IPS-15b (cell line): ENCODE data around the gene DOCK7.
"Not testable (repeated sequence)": the region's sequence is repeated elsewhere in the genome, so short reads cannot be mapped to it uniquely, and the experiment has no call there.

Experiments used
- H3K27me3 ChIP-seq: one replicate; pipeline ENCODE4 v1.6.1; 2013; ENCODE audit warnings: low read length; ENCODE audit not compliant: control insufficient read depth, insufficient read depth
- H3K36me3 ChIP-seq: one replicate; pipeline ENCODE4 v1.6.1; 2013; ENCODE audit warnings: low read length; ENCODE audit not compliant: control insufficient read depth, insufficient read depth
- H3K4me1 ChIP-seq: one replicate; pipeline ENCODE4 v1.6.1; 2013; ENCODE audit warnings: mild to moderate bottlenecking, low read length; ENCODE audit not compliant: control insufficient read depth, insufficient read depth
- H3K4me3 ChIP-seq: one replicate; pipeline ENCODE4 v1.5.1; 2013; ENCODE audit warnings: low read depth, low read length
- H3K9ac ChIP-seq: one replicate; pipeline ENCODE4 v1.6.1; 2013; ENCODE audit warnings: low read depth, mild to moderate bottlenecking, low read length
- H3K9me3 ChIP-seq: one replicate; pipeline ENCODE4 v1.6.1; 2013; ENCODE audit warnings: mild to moderate bottlenecking, low read length; ENCODE audit not compliant: control insufficient read depth, insufficient read depth

The DOCK7 gene

DNA sequence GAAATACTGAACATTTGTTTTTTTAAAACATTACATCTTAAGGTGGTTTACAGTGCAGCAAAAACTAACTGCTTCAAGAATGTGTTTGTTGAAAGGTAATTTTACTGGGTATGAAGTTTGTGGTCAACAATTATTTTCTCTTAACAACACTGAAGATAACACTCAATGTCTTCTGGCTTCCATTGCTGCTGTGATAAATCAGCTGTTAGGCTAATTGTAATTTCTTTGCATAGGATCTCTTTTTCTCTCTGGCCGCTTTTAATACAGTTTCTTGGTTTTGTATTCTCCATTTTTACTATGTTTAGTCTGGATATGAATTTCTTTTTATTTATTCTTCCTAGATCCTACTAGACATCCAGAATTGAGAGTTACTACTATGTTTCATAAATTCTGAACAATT is 44.9 kb downstream of the DOCK7 start:
- H3K27me3 ChIP-seq: no peaks in the 10 kb centered on the region
- H3K36me3 ChIP-seq: peaks cover 6% of the 10 kb centered on the region
- H3K9ac ChIP-seq: no peak overlapping the region
- H3K4me3 ChIP-seq: no peak overlapping the region
- no peaks in the 10 kb centered on the region for H3K4me1 ChIP-seq
- H3K9me3 ChIP-seq: no peaks in the 10 kb centered on the region

DNA sequence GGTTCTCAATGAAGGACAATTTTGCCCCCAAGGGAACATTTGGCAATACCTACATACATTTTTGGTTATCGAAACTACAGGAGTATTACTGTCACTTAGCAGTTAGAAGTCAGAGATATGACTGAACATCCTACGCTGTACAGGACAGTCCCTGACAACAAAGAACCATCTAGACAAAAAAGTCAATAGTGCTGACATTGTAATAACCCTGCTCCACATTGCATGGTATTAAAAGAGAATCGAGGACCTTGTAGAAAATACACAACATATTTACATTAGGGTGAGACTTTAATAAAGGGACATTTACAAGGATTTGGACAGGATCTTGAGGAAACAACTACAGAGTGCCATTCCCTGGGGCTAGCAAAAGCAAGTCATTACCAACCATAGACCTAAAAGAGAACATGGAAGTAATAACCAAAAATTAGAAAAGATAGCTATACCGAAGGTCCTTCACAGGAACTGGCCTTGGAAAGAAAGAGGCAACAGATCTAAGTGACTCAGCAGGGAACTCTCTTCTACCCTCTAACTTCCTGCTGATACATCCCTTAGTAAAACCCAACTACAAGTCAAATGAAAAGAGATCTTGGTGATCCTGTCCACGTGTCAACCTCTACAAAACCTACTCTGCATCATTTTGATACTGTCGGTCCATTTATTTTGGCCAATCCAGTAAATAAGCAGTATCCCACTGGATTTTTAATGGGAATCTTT is 50.6 kb downstream of the DOCK7 start:
- H3K9me3 ChIP-seq: no peaks in the 10 kb centered on the region
- H3K36me3 ChIP-seq: peaks cover 6% of the 10 kb centered on the region
- H3K9ac ChIP-seq: no peak overlapping the region
- H3K27me3 ChIP-seq: no peaks in the 10 kb centered on the region
- H3K4me3 ChIP-seq: no peak overlapping the region
- H3K4me1 ChIP-seq: no peaks in the 10 kb centered on the region

DNA sequence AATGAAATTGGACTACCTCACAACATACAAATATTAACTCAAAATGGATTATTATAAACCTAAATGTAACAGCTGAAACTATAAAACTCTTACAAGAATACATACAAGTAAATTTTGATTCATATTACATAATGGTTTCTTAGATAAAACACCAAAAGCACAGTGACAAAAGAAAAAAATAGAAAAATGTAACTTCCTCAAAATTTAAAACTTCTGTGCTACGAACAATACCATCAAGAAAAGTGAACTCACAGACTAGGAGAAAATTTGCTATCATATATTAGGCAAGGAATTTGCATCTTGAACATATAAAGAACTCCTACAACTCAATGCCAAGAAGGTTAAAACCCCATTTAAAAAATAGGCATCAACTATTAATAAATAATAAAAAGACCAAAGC is 59.7 kb downstream of the DOCK7 start:
- Histone ChIP-seq H3K4me3 (no peak overlapping the region), H3K9me3 (no peaks in the 10 kb centered on the region), H3K4me1 (no peaks in the 10 kb centered on the region), H3K36me3 (no peaks in the 10 kb centered on the region), H3K27me3 (no peaks in the 10 kb centered on the region), H3K9ac (no peak overlapping the region)

- no peaks in the 10 kb centered on the region for H3K4me1 ChIP-seq
- no peaks in the 10 kb centered on the region for H3K9me3 ChIP-seq
- no peaks in the 10 kb centered on the region for H3K36me3 ChIP-seq
- H3K9ac ChIP-seq: no peak overlapping the region
- H3K27me3 ChIP-seq: no peaks in the 10 kb centered on the region
- H3K4me3 ChIP-seq: no peak overlapping the region
Measured at GRCh38 chr1:62625415-62625814, 62.8 kb downstream of the DOCK7 start.

DNA sequence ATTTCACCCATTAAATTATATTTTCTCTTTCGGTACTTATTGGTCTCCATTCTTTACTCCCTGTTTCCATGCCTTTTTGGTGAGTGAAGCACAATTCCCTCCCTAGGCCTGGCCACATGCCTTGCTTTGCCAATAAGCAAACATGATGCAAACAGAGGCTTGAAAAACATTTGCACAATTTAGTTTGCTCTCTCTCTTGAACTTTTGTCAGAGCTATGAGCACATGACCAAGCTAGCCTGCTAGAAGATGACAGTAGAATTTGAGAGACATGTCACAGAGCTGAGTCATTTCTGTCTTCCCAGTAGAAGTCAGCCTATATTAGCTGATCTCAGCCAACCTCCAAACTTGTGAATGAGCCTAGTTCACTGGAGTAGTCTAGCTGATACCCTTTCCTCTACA is 66.3 kb downstream of the DOCK7 start:
- H3K4me3 ChIP-seq: no peak overlapping the region
- no peaks in the 10 kb centered on the region for H3K27me3 ChIP-seq
- no peaks in the 10 kb centered on the region for H3K36me3 ChIP-seq
- H3K9me3 ChIP-seq: no peaks in the 10 kb centered on the region
- no peak overlapping the region for H3K9ac ChIP-seq
- no peaks in the 10 kb centered on the region for H3K4me1 ChIP-seq

DNA sequence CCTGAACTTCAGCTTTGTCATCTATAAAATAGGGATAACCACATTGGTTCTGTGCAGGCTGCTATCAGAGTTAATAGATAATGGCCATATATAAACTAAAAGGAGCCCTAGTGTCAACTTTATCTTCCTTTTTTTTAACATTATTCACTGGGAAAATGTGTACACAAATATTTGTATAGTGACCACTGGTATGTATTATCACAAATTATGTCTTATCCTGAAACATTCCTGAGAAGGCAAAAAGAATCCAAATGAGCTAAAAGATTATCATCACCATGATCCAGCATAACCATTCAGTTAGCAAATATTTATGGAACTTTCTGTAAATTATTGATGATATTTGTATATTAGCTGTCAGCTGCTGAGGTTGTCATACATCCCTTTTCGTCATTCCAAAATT is 74.3 kb downstream of the DOCK7 start:
- Histone ChIP-seq H3K9ac (no peak overlapping the region), H3K27me3 (no peaks in the 10 kb centered on the region), H3K4me3 (no peak overlapping the region), H3K36me3 (no peaks in the 10 kb centered on the region), H3K9me3 (no peaks in the 10 kb centered on the region), H3K4me1 (no peaks in the 10 kb centered on the region)

DNA sequence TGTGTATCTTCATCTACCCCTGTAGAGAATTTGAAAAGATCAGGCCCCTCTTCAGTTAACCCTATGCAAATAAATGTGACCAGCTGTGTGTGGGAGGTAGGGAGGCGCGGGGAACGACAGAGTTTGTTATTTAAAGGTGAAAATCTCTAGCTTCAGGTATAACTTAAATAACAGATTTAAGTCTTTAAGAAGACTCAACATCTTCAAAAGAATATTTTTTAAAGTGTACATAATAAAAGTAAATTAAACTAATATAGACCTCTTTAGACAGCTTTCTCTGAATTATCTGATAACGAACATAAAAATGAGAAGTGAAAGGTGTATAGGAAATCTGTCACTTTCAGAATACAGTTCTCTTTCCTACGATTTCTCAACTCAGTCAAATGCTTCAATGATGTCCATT is 74.9 kb downstream of the DOCK7 start:
- no peaks in the 10 kb centered on the region for H3K27me3 ChIP-seq
- H3K9ac ChIP-seq: no peak overlapping the region
- H3K4me3 ChIP-seq: no peak overlapping the region
- no peaks in the 10 kb centered on the region for H3K9me3 ChIP-seq
- H3K4me1 ChIP-seq: no peaks in the 10 kb centered on the region
- no peaks in the 10 kb centered on the region for H3K36me3 ChIP-seq

GRCh38 chr1:62612770-62613169 is 75.4 kb downstream of the DOCK7 start:
- no peak overlapping the region for H3K9ac ChIP-seq
- H3K4me1 ChIP-seq: no peaks in the 10 kb centered on the region
- H3K9me3 ChIP-seq: no peaks in the 10 kb centered on the region
- H3K27me3 ChIP-seq: no peaks in the 10 kb centered on the region
- no peaks in the 10 kb centered on the region for H3K36me3 ChIP-seq
- H3K4me3 ChIP-seq: no peak overlapping the region

GRCh38 chr1:62610588-62610987 is 77.6 kb downstream of the DOCK7 start:
- not testable (repeated sequence) for H3K9me3 ChIP-seq

GRCh38 chr1:62608905-62609304 is 79.3 kb downstream of the DOCK7 start:
- Histone ChIP-seq H3K4me3 (no peak overlapping the region), H3K4me1 (no peaks in the 10 kb centered on the region), H3K9ac (no peak overlapping the region), H3K9me3 (no peaks in the 10 kb centered on the region), H3K27me3 (no peaks in the 10 kb centered on the region), H3K36me3 (no peaks in the 10 kb centered on the region)

More at GRCh38 chr1:62610588-62610987, 77.6 kb downstream of the DOCK7 start:
- H3K36me3 ChIP-seq, H3K4me3 ChIP-seq, H3K27me3 ChIP-seq, H3K9ac ChIP-seq, H3K4me1 ChIP-seq: not testable (repeated sequence)

DNA sequence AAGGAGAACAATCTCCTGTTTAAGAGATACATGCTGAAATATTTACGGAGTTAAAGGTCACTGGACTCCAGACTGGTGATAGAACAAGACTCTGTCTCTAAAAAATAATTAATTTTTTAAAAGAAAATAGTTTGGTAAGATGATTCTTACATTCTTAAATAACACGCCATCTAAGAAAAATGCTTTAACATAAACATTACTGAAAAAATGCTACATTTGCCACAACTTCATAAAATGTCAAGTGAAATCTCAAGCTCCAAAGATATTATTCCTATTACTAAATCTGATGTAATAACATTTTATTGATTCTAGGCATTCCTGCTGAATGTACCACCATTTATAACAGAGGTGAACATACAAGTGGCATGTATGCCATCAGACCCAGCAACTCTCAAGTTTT is 86.7 kb downstream of the DOCK7 start:
- H3K9ac ChIP-seq: no peak overlapping the region
- no peaks in the 10 kb centered on the region for H3K9me3 ChIP-seq
- H3K4me1 ChIP-seq: no peaks in the 10 kb centered on the region
- no peaks in the 10 kb centered on the region for H3K36me3 ChIP-seq
- H3K4me3 ChIP-seq: no peak overlapping the region
- no peaks in the 10 kb centered on the region for H3K27me3 ChIP-seq

DNA sequence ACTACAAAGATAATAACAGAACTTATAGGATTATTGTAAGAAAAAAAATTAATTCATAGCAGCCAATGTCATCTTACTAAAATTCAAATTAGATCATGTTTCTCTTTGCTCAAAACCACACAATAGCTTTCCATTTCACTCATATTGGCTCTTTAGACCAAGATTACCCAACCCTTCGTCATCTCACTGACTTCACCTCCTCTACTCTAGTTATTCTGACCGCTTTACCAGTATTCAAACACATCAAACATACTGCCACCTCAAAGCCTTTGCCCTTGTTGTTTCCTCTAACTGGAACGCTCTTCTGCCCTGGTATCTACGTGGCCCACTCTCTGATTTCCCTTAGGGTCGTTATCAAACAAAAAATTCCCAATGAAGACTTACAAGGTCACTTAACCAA is 89.1 kb downstream of the DOCK7 start:
- Histone ChIP-seq H3K4me1 (no peaks in the 10 kb centered on the region), H3K9me3 (no peaks in the 10 kb centered on the region), H3K36me3 (no peaks in the 10 kb centered on the region), H3K27me3 (no peaks in the 10 kb centered on the region), H3K9ac (no peak overlapping the region), H3K4me3 (no peak overlapping the region)
